VCaP (cell line): Measurements from ENCODE around the gene PRKAG3.

ENCODE experiments used
- H3K27ac ChIP-seq: fragments of 450-650 bp; 2 replicates; pipeline ENCODE4 v1.5.1; 2017
- TF ChIP-seq, protein P1 (sequence below): fragments of 450-650 bp; conservative IDR thresholded peaks from 2 replicates; pipeline ENCODE4 v1.5.1; 2017; ENCODE audit warnings: mild to moderate bottlenecking, moderate library complexity

Gene PRKAG3

DNA sequence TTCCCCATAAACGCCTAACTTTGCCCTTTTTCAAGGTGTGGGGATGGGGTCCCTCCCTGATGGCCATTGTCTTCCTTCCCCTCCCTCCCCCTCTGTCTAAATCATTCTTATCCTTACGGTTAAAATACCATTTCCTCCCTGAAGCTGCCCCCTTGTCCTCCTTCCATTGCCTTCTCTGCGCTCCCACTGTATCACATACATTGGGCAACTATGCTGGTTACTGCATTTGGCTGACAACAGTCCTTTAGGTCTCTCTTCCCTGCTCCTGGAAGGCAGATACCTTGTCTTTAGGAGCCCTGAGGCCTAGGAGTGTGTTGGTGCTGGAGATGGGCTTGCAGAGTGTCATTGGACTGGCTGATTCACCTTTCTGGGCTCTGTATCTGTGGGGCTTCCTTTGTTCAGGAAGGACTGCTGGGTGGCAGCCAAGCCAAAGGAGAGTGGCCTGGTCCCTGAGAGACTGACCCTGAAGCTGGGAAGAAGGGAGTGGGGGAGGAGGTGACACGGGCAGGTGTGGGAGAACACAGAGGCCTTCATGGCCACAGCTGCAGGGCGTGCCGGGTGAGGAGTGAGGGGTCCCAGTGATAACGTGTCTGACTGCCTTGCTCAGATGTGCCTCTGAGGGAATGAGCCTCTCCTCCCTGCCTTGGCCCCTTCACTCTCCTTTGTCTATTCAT lies 30.2 kb upstream of the PRKAG3 start:
- H3K27ac ChIP-seq = no peak overlapping the region
- TF ChIP-seq, protein P1, sequence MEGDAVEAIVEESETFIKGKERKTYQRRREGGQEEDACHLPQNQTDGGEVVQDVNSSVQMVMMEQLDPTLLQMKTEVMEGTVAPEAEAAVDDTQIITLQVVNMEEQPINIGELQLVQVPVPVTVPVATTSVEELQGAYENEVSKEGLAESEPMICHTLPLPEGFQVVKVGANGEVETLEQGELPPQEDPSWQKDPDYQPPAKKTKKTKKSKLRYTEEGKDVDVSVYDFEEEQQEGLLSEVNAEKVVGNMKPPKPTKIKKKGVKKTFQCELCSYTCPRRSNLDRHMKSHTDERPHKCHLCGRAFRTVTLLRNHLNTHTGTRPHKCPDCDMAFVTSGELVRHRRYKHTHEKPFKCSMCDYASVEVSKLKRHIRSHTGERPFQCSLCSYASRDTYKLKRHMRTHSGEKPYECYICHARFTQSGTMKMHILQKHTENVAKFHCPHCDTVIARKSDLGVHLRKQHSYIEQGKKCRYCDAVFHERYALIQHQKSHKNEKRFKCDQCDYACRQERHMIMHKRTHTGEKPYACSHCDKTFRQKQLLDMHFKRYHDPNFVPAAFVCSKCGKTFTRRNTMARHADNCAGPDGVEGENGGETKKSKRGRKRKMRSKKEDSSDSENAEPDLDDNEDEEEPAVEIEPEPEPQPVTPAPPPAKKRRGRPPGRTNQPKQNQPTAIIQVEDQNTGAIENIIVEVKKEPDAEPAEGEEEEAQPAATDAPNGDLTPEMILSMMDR = no peak

DNA sequence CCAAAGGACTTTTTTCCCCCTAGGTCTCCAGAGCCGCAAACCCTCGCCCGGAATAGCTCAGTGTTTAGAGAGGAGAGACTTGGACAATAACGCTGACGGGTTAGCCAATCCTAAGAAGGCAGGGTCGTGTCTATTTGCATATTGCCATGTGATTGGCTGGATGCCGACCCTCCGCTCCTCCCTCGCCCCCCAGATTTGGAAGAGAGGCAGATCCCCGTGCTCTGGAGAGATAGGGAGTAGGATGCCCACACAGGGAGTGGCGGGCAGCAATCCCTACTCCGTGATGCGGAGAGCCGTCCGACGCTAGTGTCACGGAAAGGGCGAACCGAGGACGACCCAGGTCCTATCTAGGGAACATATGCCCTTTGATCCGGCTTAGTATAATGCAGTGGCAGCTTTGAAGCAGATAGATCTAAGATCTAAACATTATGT lies 29.4 kb upstream of the PRKAG3 start:
- TF ChIP-seq, protein P1 = no peak
- no peak overlapping the region for H3K27ac ChIP-seq

DNA sequence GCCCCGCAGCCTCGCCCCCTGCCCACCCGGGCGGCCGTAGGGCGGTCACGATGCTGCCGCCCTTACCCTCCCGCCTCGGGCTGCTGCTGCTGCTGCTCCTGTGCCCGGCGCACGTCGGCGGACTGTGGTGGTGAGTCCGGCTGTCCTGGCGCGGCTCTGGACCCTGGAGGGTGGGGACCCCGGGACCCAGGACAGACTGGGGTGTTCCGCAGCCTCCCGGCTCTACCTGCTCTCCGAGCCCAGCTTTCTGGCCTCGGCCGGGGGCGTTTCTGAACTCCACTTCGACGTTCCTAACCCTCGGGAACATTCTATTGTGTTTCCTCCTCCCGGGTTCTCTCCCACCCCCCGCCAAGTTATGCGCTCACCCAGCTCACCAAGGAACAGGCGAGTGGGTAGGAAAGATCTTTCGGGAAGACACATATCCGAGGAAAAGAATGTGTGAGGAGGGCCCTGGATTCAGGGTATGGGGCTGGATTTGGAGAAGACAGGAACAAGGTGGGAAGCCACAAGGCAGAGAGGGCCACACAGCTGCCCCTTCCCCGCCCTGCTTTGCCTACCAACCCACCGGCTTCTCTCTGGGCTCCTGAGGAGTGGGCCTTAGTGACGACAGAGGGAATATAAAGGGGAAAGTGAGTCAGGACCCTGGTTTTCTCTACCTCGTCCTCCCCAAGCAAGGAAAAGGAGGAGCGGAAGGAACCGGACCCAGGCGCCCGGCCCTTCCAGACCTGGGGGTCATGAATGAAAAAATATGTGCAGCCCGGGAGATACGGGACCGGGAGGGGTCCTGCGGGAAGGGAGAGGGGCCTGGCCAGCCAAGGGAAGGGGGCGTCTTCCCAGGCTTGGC lies 28.6 kb upstream of the PRKAG3 start:
- no peak overlapping the region; the same call in 1 of the 2 replicates for H3K27ac ChIP-seq
- TF ChIP-seq, protein P1 = no peak

DNA sequence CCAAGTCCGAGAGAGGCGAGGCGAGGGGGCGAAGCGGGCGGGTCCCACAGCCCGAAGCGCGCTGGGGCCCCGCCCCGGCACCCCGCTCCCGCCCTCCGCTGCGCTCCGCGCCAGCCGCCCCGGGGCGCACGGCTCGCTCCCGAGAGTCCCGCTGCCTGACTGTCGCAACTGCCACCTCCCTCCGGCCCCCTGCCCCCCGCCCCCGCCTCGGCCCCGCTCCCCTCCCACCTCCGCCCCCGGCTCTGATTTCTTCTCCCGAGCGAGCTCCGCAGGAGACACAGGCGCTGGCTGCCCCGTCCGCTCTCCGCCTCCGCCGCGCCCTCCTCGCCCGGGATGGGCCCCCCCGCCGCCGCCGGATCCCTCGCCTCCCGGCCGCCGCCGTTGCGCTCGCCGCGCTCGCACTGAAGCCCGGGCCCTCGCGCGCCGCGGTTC lies 28.0 kb upstream of the PRKAG3 start, which contains the start of gene WNT6:
Gene WNT6, plus strand, starts transcription at position 250 of the 432 bp plus-strand sequence. CDS start 233 bp downstream, outside the sequence.
- H3K27ac ChIP-seq = no peak within 1 kb of the TSS; the same call in 1 of the 2 replicates
- TF ChIP-seq, protein P1 = no peak

DNA sequence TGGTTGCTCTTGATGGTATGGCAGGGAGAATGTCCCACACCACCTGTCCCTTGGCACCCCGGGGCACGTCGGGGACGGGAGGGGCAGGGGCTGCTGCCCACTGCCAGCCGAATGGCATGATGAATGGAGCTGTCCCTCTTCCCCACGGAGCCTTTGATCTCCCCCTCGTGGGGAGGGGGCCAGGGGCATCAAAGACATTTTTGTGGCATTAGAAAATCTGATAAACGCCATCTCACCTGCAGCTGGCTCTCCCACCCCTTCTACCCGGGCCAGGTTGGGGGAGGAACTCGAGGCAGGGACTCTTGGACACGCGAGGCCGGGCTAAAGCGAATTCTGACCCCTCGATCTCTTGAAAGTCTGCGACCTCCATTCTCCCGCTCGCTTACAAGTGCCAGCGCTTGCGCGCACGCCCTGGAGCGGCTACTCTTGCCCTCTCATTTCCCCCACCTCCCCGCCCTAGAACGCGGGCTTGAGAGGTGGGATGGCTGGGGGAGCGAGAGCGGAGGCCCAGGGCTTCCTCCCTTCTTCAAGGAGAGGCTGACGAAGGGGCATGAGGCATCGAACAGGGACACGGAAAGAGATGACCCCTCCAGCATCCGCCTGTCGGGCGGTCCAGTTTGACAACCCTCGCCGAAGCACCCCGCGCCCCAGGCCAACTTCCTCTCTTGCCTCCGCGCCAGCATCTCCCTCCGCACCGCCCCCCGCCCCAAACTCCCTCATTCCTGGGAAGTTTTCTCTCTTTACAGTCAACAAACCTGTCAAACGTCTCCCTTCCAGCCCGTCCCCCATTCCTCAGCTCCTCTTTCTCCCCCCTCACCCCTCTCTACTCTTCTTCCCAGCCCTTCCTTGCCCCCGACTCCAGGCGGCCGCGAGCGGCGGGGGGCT lies 27.3 kb upstream of the PRKAG3 start:
- TF ChIP-seq, protein P1 = no peak
- H3K27ac ChIP-seq = no peak overlapping the region

DNA sequence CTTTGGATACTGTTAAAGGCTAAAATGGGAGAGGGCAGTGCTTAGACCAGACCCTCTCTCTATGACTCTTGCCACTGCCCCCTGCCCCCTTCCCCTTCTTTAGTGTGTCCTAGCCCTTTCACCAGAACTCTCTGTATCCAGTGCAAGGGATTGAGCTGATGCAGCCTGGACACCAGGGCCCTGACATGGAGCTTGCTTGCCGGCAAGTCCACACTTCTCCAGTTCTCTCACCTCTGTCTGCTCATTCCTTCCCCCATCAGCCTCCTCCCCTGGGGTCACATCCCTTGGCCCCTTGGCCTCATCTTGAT lies 26.5 kb upstream of the PRKAG3 start:
- H3K27ac ChIP-seq = no peak overlapping the region
- TF ChIP-seq, protein P1 = no peak
